HepG2 (cell line): ENCODE results near the gene CHMP6. TPM values are rescaled to one million over a fixed set of nuclear protein-coding genes. Genes with fewer than 3 reads are reported as not detected.

Experiments used
- ARID3A ChIP-seq: IDR thresholded peaks from 2 replicates; pipeline ENCODE4 v1.6.1; 2012; ENCODE audit warnings: low read depth, low read length, improper control_type of control experiment
- BCL3 ChIP-seq: sonication (generic); formaldehyde crosslinking; IDR thresholded peaks from 2 replicates; pipeline ENCODE4 v1.5.1; 2020; ENCODE audit warnings: mild to moderate bottlenecking, missing genetic modification reagents, moderate library complexity
- CAMTA2 ChIP-seq: sonication (generic); formaldehyde crosslinking; IDR thresholded peaks from 2 replicates; pipeline ENCODE4 v1.4.0; 2020; ENCODE audit warnings: mild to moderate bottlenecking, missing genetic modification reagents, borderline replicate concordance
- GLI4 ChIP-seq: sonication (generic); formaldehyde crosslinking; IDR thresholded peaks from 2 replicates; pipeline ENCODE4 v1.5.1; 2020; ENCODE audit warnings: missing genetic modification reagents, mild to moderate bottlenecking, moderate library complexity, borderline replicate concordance
- HNF4G ChIP-seq, 2 experiments: sonication (generic) in 1 of 2; formaldehyde crosslinking in 1 of 2; IDR thresholded peaks; 2 replicates each; pipeline versions ENCODE4 v1.4.0 to v1.6.1; 2011 to 2020; ENCODE audit warnings: borderline replicate concordance in 2 of 2, low read depth in 2 of 2, mild to moderate bottlenecking in 2 of 2, low read length in 1 of 2, missing genetic modification reagents in 1 of 2, moderate library complexity in 1 of 2
- HOXA5 ChIP-seq: sonication (generic); formaldehyde crosslinking; IDR thresholded peaks from 2 replicates; pipeline ENCODE4 v1.4.0; 2020; ENCODE audit warnings: missing genetic modification reagents
- LCORL ChIP-seq, 2 experiments: fragments of 450-650 bp in 1 of 2; sonication (generic) in 1 of 2; formaldehyde crosslinking in 1 of 2; IDR thresholded peaks; 2 replicates each; pipeline versions ENCODE4 v1.5.0 to v1.6.1; 2017 to 2020; ENCODE audit warnings: antibody characterized with exemption in 1 of 2, missing genetic modification reagents in 1 of 2
- MIER3 ChIP-seq: IDR thresholded peaks from 2 replicates; pipeline ENCODE4 v1.6.1; 2016; ENCODE audit warnings: missing compliant biosample characterization, borderline replicate concordance
- MLLT10 ChIP-seq: sonication (generic); formaldehyde crosslinking; IDR thresholded peaks from 2 replicates; pipeline ENCODE4 v1.4.0; 2020; ENCODE audit warnings: missing genetic modification reagents
- RFXAP ChIP-seq: sonication (generic); formaldehyde crosslinking; IDR thresholded peaks from 2 replicates; pipeline ENCODE4 v1.4.0; 2020; ENCODE audit warnings: missing genetic modification reagents, borderline replicate concordance
- SIN3A ChIP-seq: IDR thresholded peaks from 2 replicates; pipeline ENCODE4 v1.6.1; 2011; ENCODE audit warnings: low read depth, mild to moderate bottlenecking, control low read depth, low read length, borderline replicate concordance
- ZBTB14 ChIP-seq: sonication (generic); formaldehyde crosslinking; IDR thresholded peaks from 2 replicates; pipeline ENCODE4 v1.4.0; 2020; ENCODE audit warnings: missing genetic modification reagents
- ZNF326 ChIP-seq: sonication (generic); formaldehyde crosslinking; IDR thresholded peaks from 2 replicates; pipeline ENCODE4 v1.4.0; 2020; ENCODE audit warnings: missing genetic modification reagents, borderline replicate concordance
- ZNF44 ChIP-seq: sonication (generic); formaldehyde crosslinking; IDR thresholded peaks from 2 replicates; pipeline ENCODE4 v1.5.1; 2020; ENCODE audit warnings: mild to moderate bottlenecking, missing genetic modification reagents
- ZNF558 ChIP-seq: sonication (generic); formaldehyde crosslinking; IDR thresholded peaks from 2 replicates; pipeline ENCODE4 v1.9.0; 2022; ENCODE audit warnings: mild to moderate bottlenecking, missing genetic modification reagents, borderline replicate concordance
- ZNF639 ChIP-seq: conservative IDR thresholded peaks from 2 replicates; pipeline ENCODE4 v1.6.1; 2018; ENCODE audit warnings: missing genetic modification reagents
- ZNF747 ChIP-seq: sonication (generic); formaldehyde crosslinking; IDR thresholded peaks from 2 replicates; pipeline ENCODE4 v1.8.1; 2023; ENCODE audit warnings: missing genetic modification reagents, mild to moderate bottlenecking, borderline replicate concordance
- ZNF800 ChIP-seq: sonication (generic); formaldehyde crosslinking; IDR thresholded peaks from 2 replicates; pipeline ENCODE4 v1.4.0; 2020; ENCODE audit warnings: missing genetic modification reagents
- ZZZ3 ChIP-seq: sonication (generic); formaldehyde crosslinking; IDR thresholded peaks from 2 replicates; pipeline ENCODE4 v1.4.0; 2020; ENCODE audit warnings: missing genetic modification reagents, mild to moderate bottlenecking, borderline replicate concordance
- polyA plus RNA-seq, 8 experiments: library from polyadenylated mRNA; depleted of rRNA in 3 of 8; stranded (reverse) in 7 of 8; unstranded in 1 of 8; fragments of >200 nt; fragmentation: Illumina TruSeq in 4 of 8; extraction: Trizol in 4 of 8; gene quantifications; 2 replicates each; pipeline versions ENCODE4 v1.2.1 to v1.2.3, GENCODE V29; 2011 to 2016; ENCODE audit warnings: low read depth in 4 of 8, missing spikeins in 1 of 8, mixed read lengths in 1 of 8; ENCODE audit not compliant: insufficient read depth in 1 of 8
- total RNA-seq, 5 experiments: library from RNA; depleted of rRNA; stranded (reverse); fragments of >200 nt; fragmentation: Illumina TruSeq; extraction: Trizol; gene quantifications; 2 replicates each; pipeline ENCODE4 v1.2.3, GENCODE V29; 2016; ENCODE audit warnings: low read depth in 1 of 5

CHMP6 gene
- total and polyA plus RNA-seq, 2 of the 13 experiments (the other 11 are each of a cell fraction or from before 2014, with no cell fraction given), result 11.1 to 24.2 TPM

GRCh38 chr17:80992077-80992947, 671 bp downstream of the CHMP6 start (continued):
- 0 out of 2 replicates have a peak, but pooled peaks have one; percentile 5 for TF ChIP-seq GLI4
- TF ChIP-seq HOXA5, result 0 out of 2 replicates have a peak, but pooled peaks have one; percentile 17
- peak; percentile 12; the same call in 1 of the 2 replicates for TF ChIP-seq ZBTB14
- no peak for TF ChIP-seq ZNF747 (CRISPR knock-in tag)
- no peak for TF ChIP-seq ZNF639
- TF ChIP-seq SIN3A, result no peak
- no peak for TF ChIP-seq ZNF44 (CRISPR knock-in tag)
- TF ChIP-seq RFXAP, result no peak
- TF ChIP-seq MLLT10 (CRISPR knock-in tag), result no peak
- no peak for TF ChIP-seq ZNF326 (CRISPR knock-in tag)
- no peak for TF ChIP-seq HNF4G (IDR thresholded peaks at IDR 0.05; ENCODE audit: borderline replicate concordance, low read depth, low read length)
- TF ChIP-seq HNF4G (CRISPR knock-in tag; IDR thresholded peaks at IDR 0.05; ENCODE audit: borderline replicate concordance, low read depth), result no peak
- no peak for TF ChIP-seq LCORL (IDR thresholded peaks at IDR 0.05)
- no peak for TF ChIP-seq LCORL (CRISPR knock-in tag; IDR thresholded peaks at IDR 0.05)
- TF ChIP-seq ZZZ3 (CRISPR knock-in tag), result no peak
- TF ChIP-seq ZNF558, result 0 out of 2 replicates have a peak, but pooled peaks have one; percentile 51
- TF ChIP-seq ARID3A, result no peak
- no peak for TF ChIP-seq ZNF800 (CRISPR knock-in tag)
- TF ChIP-seq CAMTA2 (CRISPR knock-in tag), result 0 out of 2 replicates have a peak, but pooled peaks have one; percentile 12
- TF ChIP-seq BCL3 (CRISPR knock-in tag), result 0 out of 2 replicates have a peak, but pooled peaks have one; percentile 43
- no peak for TF ChIP-seq MIER3 (CRISPR knock-in tag)
